ENCODE measurements around the gene GGCT.
"Not testable (repeated sequence)": the region's sequence is repeated elsewhere in the genome, so short reads cannot be mapped to it uniquely, and the experiment has no call there.

GGCT gene

DNA sequence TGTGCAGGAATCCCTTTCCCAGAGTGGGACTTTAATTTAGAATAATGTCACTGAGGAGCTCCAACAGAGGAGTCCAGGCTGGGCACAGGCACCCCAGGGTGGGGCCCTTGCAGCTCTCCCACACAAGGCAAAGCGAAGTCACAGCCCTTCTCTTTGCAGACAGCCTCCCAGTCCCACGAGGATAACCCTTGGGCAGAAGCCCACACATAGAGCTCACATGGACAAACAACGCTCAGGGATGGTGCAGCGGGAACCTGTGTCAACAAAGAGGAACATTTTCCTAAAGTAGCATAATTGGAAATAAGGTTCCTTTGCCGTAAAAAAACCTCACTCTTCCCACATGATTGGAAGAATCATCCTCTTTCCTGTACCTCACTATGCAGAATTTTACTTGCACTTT is 29.3 kb upstream of the GGCT start:
- H3K4me1 ChIP-seq (ENCODE audit: control insufficient read depth, insufficient read depth, low read length): no peaks in the 10 kb centered on the region

DNA sequence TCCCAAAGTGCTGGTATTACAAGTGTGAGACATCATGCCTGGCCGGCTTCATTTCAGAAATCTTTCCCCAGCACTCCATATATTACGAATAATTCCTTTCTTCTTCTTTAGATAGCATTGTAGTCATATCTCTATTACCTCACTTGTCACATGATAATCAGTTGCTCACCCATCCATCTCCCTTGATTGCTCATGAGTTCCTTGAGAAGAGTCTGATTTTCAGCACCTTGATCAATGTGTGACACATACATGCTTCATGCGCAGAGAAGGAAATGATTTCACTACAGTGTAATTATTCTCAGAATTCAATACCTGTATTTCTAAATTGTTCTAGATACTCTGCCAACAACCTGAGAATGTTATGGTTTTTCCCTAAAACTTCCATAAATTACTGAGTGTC is 26.7 kb upstream of the GGCT start:
- Histone ChIP-seq H3K4me1 (ENCODE audit: control insufficient read depth, insufficient read depth, low read length) (no peaks in the 10 kb centered on the region), H3K9me3 (ENCODE audit: control insufficient read depth, insufficient read depth, low read length) (no peaks in the 10 kb centered on the region), H3K36me3 (ENCODE audit: control insufficient read depth, insufficient read depth, low read length) (no peaks in the 10 kb centered on the region), H3K4me3 (ENCODE audit: low read depth, low read length) (no peak overlapping the region), H3K27me3 (ENCODE audit: control insufficient read depth, insufficient read depth, low read length) (no peaks in the 10 kb centered on the region), H3K9ac (ENCODE audit: low read depth, low read length) (no peak overlapping the region), H3K27ac (ENCODE audit: low read depth, low read length) (no peak overlapping the region)

More for the DNA sequence above, 29.3 kb upstream of the GGCT start:
- H3K9ac ChIP-seq (ENCODE audit: low read depth, low read length): no peak overlapping the region
- H3K36me3 ChIP-seq (ENCODE audit: control insufficient read depth, insufficient read depth, low read length): no peaks in the 10 kb centered on the region
- no peak overlapping the region for H3K27ac ChIP-seq (ENCODE audit: low read depth, low read length)
- H3K27me3 ChIP-seq (ENCODE audit: control insufficient read depth, insufficient read depth, low read length): no peaks in the 10 kb centered on the region
- H3K4me3 ChIP-seq (ENCODE audit: low read depth, low read length): no peak overlapping the region
- H3K9me3 ChIP-seq (ENCODE audit: control insufficient read depth, insufficient read depth, low read length): peaks cover 5% of the 10 kb centered on the region; the same call in 1 of the 2 replicates

DNA sequence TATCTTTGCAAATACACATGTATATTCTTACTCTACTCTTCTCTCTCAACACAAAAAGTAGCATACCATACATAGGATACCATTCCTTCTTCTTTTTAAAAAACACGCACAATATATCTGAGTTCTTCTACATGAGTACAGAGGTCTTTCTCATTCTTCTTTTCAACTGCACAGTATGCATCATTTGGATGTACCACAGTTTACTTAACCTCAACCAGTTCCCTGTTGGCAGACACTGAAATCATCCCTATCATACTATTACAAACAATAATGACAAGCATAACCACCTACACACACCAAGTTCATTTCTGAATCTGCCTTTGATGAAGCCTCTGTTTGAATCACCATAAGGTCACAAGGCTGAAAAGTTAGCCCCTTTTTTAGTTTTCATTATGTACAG is 25.7 kb upstream of the GGCT start:
- Histone ChIP-seq H3K27ac (ENCODE audit: low read depth, low read length) (no peak overlapping the region), H3K36me3 (ENCODE audit: control insufficient read depth, insufficient read depth, low read length) (no peaks in the 10 kb centered on the region), H3K4me3 (ENCODE audit: low read depth, low read length) (no peak overlapping the region), H3K9me3 (ENCODE audit: control insufficient read depth, insufficient read depth, low read length) (no peaks in the 10 kb centered on the region), H3K9ac (ENCODE audit: low read depth, low read length) (no peak overlapping the region), H3K27me3 (ENCODE audit: control insufficient read depth, insufficient read depth, low read length) (no peaks in the 10 kb centered on the region), H3K4me1 (ENCODE audit: control insufficient read depth, insufficient read depth, low read length) (no peaks in the 10 kb centered on the region)

GRCh38 chr7:30528779-30529178 is 24.1 kb upstream of the GGCT start:
- Histone ChIP-seq H3K9me3 (ENCODE audit: control insufficient read depth, insufficient read depth, low read length) (no peaks in the 10 kb centered on the region), H3K4me1 (ENCODE audit: control insufficient read depth, insufficient read depth, low read length) (no peaks in the 10 kb centered on the region), H3K4me3 (ENCODE audit: low read depth, low read length) (no peak overlapping the region), H3K36me3 (ENCODE audit: control insufficient read depth, insufficient read depth, low read length) (no peaks in the 10 kb centered on the region), H3K9ac (ENCODE audit: low read depth, low read length) (no peak overlapping the region), H3K27me3 (ENCODE audit: control insufficient read depth, insufficient read depth, low read length) (no peaks in the 10 kb centered on the region), H3K27ac (ENCODE audit: low read depth, low read length) (no peak overlapping the region)

DNA sequence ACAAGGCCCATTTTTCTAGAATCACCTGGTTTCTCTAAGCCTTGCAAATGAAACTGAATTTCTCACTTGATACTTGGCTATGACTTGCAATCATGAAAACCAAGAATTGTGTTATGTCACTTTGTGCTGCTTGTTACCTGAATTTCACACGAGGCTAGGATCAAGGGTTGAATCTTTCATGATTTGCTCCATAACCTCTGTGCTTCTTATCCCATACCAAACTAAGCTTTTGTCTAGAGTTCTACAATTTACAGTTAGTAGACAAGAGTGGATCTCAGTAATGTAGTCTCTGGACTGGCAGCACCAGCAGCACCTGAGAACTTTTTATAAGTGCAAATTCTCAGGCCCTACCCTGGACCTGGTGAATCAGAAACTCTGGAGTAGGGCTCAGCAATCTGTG is 22.7 kb upstream of the GGCT start:
- not testable (repeated sequence) for H3K27me3 ChIP-seq (ENCODE audit: control insufficient read depth, insufficient read depth, low read length); H3K36me3 ChIP-seq (ENCODE audit: control insufficient read depth, insufficient read depth, low read length); H3K4me1 ChIP-seq (ENCODE audit: control insufficient read depth, insufficient read depth, low read length); H3K4me3 ChIP-seq (ENCODE audit: low read depth, low read length); H3K9me3 ChIP-seq (ENCODE audit: control insufficient read depth, insufficient read depth, low read length); H3K27ac ChIP-seq (ENCODE audit: low read depth, low read length); H3K9ac ChIP-seq (ENCODE audit: low read depth, low read length)

DNA sequence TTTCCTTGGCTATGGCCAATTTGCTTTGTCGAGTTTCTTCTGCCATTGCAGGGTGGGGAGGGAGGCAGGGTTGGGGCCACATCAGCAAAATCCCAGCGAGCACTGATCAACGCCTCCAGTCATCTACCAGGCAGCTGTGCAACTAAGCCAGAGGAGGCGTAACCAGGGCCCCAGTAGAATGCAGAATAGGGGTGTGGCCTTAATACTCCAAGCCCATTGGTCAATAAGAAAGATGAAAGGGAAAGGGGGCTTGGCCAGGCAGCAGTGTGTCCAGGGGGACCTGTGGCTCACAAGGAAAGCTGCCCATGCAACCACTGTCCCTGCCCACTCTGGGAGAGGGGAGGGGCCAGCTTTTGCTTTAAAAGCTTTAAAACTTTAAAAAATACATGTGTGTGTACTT is 21.5 kb upstream of the GGCT start:
- Histone ChIP-seq H3K4me3 (ENCODE audit: low read depth, low read length) (no peak overlapping the region), H3K9ac (ENCODE audit: low read depth, low read length) (no peak overlapping the region), H3K4me1 (ENCODE audit: control insufficient read depth, insufficient read depth, low read length) (no peaks in the 10 kb centered on the region), H3K9me3 (ENCODE audit: control insufficient read depth, insufficient read depth, low read length) (no peaks in the 10 kb centered on the region), H3K27me3 (ENCODE audit: control insufficient read depth, insufficient read depth, low read length) (no peaks in the 10 kb centered on the region), H3K36me3 (ENCODE audit: control insufficient read depth, insufficient read depth, low read length) (no peaks in the 10 kb centered on the region), H3K27ac (ENCODE audit: low read depth, low read length) (no peak overlapping the region)

GRCh38 chr7:30525429-30525828 is 20.8 kb upstream of the GGCT start:
- H3K4me1 ChIP-seq (ENCODE audit: control insufficient read depth, insufficient read depth, low read length): peaks cover 6% of the 10 kb centered on the region
- H3K27ac ChIP-seq (ENCODE audit: low read depth, low read length): no peak overlapping the region
- no peak overlapping the region for H3K9ac ChIP-seq (ENCODE audit: low read depth, low read length)
- no peak overlapping the region for H3K4me3 ChIP-seq (ENCODE audit: low read depth, low read length)
- no peaks in the 10 kb centered on the region for H3K36me3 ChIP-seq (ENCODE audit: control insufficient read depth, insufficient read depth, low read length)
- H3K9me3 ChIP-seq (ENCODE audit: control insufficient read depth, insufficient read depth, low read length): no peaks in the 10 kb centered on the region
- no peaks in the 10 kb centered on the region for H3K27me3 ChIP-seq (ENCODE audit: control insufficient read depth, insufficient read depth, low read length)

GRCh38 chr7:30524545-30524944 is 19.9 kb upstream of the GGCT start:
- H3K9ac ChIP-seq (ENCODE audit: low read depth, low read length): no peak overlapping the region
- H3K9me3 ChIP-seq (ENCODE audit: control insufficient read depth, insufficient read depth, low read length): no peaks in the 10 kb centered on the region
- H3K4me3 ChIP-seq (ENCODE audit: low read depth, low read length): no peak overlapping the region
- H3K4me1 ChIP-seq (ENCODE audit: control insufficient read depth, insufficient read depth, low read length): peaks cover 8% of the 10 kb centered on the region
- no peaks in the 10 kb centered on the region for H3K36me3 ChIP-seq (ENCODE audit: control insufficient read depth, insufficient read depth, low read length)
- no peaks in the 10 kb centered on the region for H3K27me3 ChIP-seq (ENCODE audit: control insufficient read depth, insufficient read depth, low read length)
- H3K27ac ChIP-seq (ENCODE audit: low read depth, low read length): no peak overlapping the region

DNA sequence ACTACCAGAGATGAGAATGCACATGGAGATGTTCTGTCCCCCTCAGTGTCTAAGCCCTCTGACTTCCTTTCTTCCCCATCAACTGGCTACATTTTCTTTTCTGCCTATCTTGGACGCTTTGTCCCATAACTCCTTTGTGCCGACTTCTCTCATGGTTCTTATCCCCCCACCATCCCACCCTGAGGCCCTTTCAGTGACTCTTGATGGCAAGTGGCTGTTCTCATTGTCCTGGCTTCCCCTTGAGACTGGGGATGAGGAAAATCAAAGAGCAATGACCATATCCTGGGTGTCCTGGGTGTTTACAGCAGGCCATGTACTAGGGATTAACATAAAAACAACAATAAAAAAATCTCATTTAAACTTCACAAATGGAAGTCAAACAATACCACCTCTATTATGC is 18.8 kb upstream of the GGCT start:
- H3K36me3 ChIP-seq (ENCODE audit: control insufficient read depth, insufficient read depth, low read length): no peaks in the 10 kb centered on the region
- peaks cover 8% of the 10 kb centered on the region for H3K4me1 ChIP-seq (ENCODE audit: control insufficient read depth, insufficient read depth, low read length)
- no peak overlapping the region for H3K4me3 ChIP-seq (ENCODE audit: low read depth, low read length)
- H3K27ac ChIP-seq (ENCODE audit: low read depth, low read length): no peak overlapping the region
- H3K9me3 ChIP-seq (ENCODE audit: control insufficient read depth, insufficient read depth, low read length): no peaks in the 10 kb centered on the region
- no peaks in the 10 kb centered on the region for H3K27me3 ChIP-seq (ENCODE audit: control insufficient read depth, insufficient read depth, low read length)
- H3K9ac ChIP-seq (ENCODE audit: low read depth, low read length): no peak overlapping the region

DNA sequence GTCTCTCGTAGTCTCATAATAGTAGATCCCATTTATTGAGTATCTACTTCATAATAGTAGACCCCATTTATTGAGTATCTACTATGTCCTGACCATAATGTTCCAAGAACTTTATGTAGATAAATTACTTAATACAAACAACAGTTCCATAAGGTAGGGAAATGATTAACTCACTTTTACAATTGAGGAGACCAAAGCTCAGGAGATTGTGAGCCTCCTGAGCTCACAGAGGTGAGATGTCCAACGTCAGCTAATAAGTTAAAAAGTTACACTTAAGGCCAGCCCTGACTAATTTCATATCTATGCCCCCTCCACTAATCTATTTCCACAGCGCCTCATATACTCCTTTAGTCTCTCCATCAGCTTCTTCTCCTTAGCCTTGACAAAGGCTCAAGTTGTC is 17.5 kb upstream of the GGCT start:
- Histone ChIP-seq H3K9me3 (ENCODE audit: control insufficient read depth, insufficient read depth, low read length) (no peaks in the 10 kb centered on the region), H3K9ac (ENCODE audit: low read depth, low read length) (no peak overlapping the region), H3K4me1 (ENCODE audit: control insufficient read depth, insufficient read depth, low read length) (peaks cover 8% of the 10 kb centered on the region), H3K27ac (ENCODE audit: low read depth, low read length) (no peak overlapping the region), H3K27me3 (ENCODE audit: control insufficient read depth, insufficient read depth, low read length) (no peaks in the 10 kb centered on the region), H3K36me3 (ENCODE audit: control insufficient read depth, insufficient read depth, low read length) (no peaks in the 10 kb centered on the region), H3K4me3 (ENCODE audit: low read depth, low read length) (no peak overlapping the region)

- no peaks in the 10 kb centered on the region for H3K36me3 ChIP-seq (ENCODE audit: control insufficient read depth, insufficient read depth, low read length)
- no peak overlapping the region for H3K4me3 ChIP-seq (ENCODE audit: low read depth, low read length)
- H3K4me1 ChIP-seq (ENCODE audit: control insufficient read depth, insufficient read depth, low read length): peaks cover 8% of the 10 kb centered on the region
- no peaks in the 10 kb centered on the region for H3K9me3 ChIP-seq (ENCODE audit: control insufficient read depth, insufficient read depth, low read length)
- H3K27ac ChIP-seq (ENCODE audit: low read depth, low read length): no peak overlapping the region
- no peak overlapping the region for H3K9ac ChIP-seq (ENCODE audit: low read depth, low read length)
- no peaks in the 10 kb centered on the region for H3K27me3 ChIP-seq (ENCODE audit: control insufficient read depth, insufficient read depth, low read length)
Measured at GRCh38 chr7:30521532-30521931, 16.9 kb upstream of the GGCT start.

DNA sequence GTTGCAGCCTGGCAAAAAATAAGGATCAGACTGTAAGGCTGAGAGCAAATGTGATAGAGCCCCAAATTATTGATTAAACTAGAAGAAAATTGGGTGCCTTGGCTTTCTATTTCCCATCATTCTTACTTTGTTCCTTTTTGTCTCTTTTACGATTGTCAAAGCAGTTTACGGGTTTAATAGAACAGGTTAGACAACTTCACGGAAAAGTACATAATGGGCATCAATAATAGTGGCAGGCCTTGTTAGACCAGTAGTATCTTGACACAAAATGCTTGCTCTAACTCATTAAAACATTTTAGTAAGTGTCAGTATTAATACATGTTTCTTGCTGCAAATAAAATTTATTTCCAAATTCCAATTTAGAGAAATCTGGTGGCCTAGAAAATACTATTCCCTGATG is 14.5 kb upstream of the GGCT start:
- H3K27ac ChIP-seq (ENCODE audit: low read depth, low read length): no peak overlapping the region
- no peaks in the 10 kb centered on the region for H3K36me3 ChIP-seq (ENCODE audit: control insufficient read depth, insufficient read depth, low read length)
- H3K4me1 ChIP-seq (ENCODE audit: control insufficient read depth, insufficient read depth, low read length): peaks cover 8% of the 10 kb centered on the region
- no peak overlapping the region for H3K9ac ChIP-seq (ENCODE audit: low read depth, low read length)
- no peak overlapping the region for H3K4me3 ChIP-seq (ENCODE audit: low read depth, low read length)
- H3K27me3 ChIP-seq (ENCODE audit: control insufficient read depth, insufficient read depth, low read length): no peaks in the 10 kb centered on the region
- no peaks in the 10 kb centered on the region for H3K9me3 ChIP-seq (ENCODE audit: control insufficient read depth, insufficient read depth, low read length)

Measured in HUES48 (cell line).